ENCODE results near the gene MEGF9. TPM values are rescaled to one million over a fixed set of nuclear protein-coding genes. Genes with fewer than 3 reads are reported as not detected.

MEGF9 gene
- total RNA-seq, 1 donor from 2014 or later, result 4.7 TPM

DNA sequence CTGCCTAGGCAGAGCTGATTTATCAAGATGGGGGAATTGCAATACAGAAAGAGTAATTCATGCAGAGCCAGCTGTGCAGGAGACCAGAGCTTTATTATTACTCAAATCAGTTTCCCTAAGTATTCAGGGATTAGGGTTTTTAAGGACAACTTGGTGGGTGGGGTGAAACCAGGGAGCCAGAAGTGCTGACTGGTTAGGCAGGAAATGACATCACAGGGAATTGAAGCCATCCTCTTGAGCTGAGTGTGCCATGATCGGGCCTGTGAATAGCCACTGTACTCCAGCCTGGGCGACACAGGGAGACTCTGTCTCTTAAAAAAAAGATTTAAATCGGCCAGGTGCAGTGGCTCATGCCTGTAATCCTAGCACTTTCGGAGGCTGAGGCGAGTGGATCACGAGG, 89.0 kb downstream of the MEGF9 start:
- Histone ChIP-seq H3K4me3 (ENCODE audit: low read depth, low read length) (no peak overlapping the region), H3K36me3 (ENCODE audit: control insufficient read depth, insufficient read depth, low read length) (no peaks in the 10 kb centered on the region), H3K27me3 (ENCODE audit: control insufficient read depth, insufficient read depth, low read length) (no peaks in the 10 kb centered on the region)
- DNase-seq (ENCODE audit: low read depth) (peak; percentile 61), FAIRE-seq (no peak)
- TF ChIP-seq, protein P1, sequence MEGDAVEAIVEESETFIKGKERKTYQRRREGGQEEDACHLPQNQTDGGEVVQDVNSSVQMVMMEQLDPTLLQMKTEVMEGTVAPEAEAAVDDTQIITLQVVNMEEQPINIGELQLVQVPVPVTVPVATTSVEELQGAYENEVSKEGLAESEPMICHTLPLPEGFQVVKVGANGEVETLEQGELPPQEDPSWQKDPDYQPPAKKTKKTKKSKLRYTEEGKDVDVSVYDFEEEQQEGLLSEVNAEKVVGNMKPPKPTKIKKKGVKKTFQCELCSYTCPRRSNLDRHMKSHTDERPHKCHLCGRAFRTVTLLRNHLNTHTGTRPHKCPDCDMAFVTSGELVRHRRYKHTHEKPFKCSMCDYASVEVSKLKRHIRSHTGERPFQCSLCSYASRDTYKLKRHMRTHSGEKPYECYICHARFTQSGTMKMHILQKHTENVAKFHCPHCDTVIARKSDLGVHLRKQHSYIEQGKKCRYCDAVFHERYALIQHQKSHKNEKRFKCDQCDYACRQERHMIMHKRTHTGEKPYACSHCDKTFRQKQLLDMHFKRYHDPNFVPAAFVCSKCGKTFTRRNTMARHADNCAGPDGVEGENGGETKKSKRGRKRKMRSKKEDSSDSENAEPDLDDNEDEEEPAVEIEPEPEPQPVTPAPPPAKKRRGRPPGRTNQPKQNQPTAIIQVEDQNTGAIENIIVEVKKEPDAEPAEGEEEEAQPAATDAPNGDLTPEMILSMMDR (IDR thresholded peaks at IDR 0.05; ENCODE audit: insufficient read depth, low read length, severe bottlenecking), result no peak

GRCh38 chr9:120622790-120623189, 91.5 kb downstream of the MEGF9 start:
- H3K4me3 ChIP-seq (ENCODE audit: low read depth, low read length), result no peak overlapping the region
- no peaks in the 10 kb centered on the region for H3K36me3 ChIP-seq (ENCODE audit: control insufficient read depth, insufficient read depth, low read length)
- FAIRE-seq, result no peak
- no peak for DNase-seq (ENCODE audit: low read depth)
- no peaks in the 10 kb centered on the region for H3K27me3 ChIP-seq (ENCODE audit: control insufficient read depth, insufficient read depth, low read length)
- TF ChIP-seq, protein P1 (IDR thresholded peaks at IDR 0.05; ENCODE audit: insufficient read depth, low read length, severe bottlenecking), result no peak

- Histone ChIP-seq H3K27me3 (ENCODE audit: control insufficient read depth, insufficient read depth, low read length) (no peaks in the 10 kb centered on the region), H3K4me3 (ENCODE audit: low read depth, low read length) (no peak overlapping the region), H3K36me3 (ENCODE audit: control insufficient read depth, insufficient read depth, low read length) (no peaks in the 10 kb centered on the region)
- no peak for DNase-seq (ENCODE audit: low read depth)
- FAIRE-seq, result no peak
- TF ChIP-seq, protein P1 (IDR thresholded peaks at IDR 0.05; ENCODE audit: insufficient read depth, low read length, severe bottlenecking), result no peak
Observed at GRCh38 chr9:120621941-120622340, 92.3 kb downstream of the MEGF9 start.

DNA sequence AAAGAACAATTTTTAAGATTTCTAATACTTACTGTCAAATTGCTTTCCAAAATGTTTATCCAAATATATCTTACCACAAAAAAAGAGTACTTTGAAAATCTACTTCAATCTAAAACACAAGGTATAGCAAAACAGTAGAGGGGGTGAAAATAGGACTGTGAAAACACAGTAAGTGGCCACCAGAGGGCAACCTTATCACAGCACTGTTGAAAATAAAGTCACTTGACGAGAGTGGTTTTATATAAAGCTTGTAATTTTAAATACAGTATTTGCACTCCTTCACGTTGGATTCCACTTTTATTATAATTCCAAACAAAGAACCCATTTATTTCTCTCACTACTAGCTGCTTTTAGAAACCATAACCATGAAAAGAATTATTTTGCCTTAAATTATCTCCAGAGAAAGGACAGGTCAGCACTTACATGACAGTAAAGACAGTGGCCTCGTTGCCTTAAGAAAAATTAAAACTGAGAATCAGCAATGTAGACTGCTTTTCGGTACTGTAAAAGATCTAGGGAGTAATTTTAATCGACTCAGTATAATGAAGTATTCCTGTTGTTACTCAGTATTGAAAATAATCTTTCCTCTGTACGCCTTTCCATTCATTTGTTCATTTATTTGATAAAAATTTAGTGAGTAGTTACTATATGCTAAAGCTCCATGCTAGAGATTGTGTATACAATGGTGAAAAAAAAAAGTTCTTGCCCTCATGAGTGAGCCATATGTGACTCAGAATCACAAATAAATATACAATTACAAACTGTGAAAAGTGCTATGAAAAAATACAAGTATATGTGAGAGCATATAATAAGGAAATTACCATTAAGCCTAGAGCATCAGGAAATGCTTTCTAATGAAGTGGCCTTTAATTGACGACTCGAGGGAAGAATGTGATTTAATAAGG, 94.3 kb downstream of the MEGF9 start:
- DNase-seq (ENCODE audit: low read depth) (peak; percentile 70), FAIRE-seq (no peak)

GRCh38 chr9:120616966-120617935, 97.0 kb downstream of the MEGF9 start:
- no peak for DNase-seq (ENCODE audit: low read depth)
- FAIRE-seq, result no peak
- no peak overlapping the region for H3K4me3 ChIP-seq (ENCODE audit: low read depth, low read length)
- TF ChIP-seq, protein P1 (IDR thresholded peaks at IDR 0.05; ENCODE audit: insufficient read depth, low read length, severe bottlenecking), result no peak
- no peaks in the 10 kb centered on the region for H3K27me3 ChIP-seq (ENCODE audit: control insufficient read depth, insufficient read depth, low read length)
- H3K36me3 ChIP-seq (ENCODE audit: control insufficient read depth, insufficient read depth, low read length), result peaks cover 2% of the 10 kb centered on the region

More for the DNA sequence above, 94.3 kb downstream of the MEGF9 start:
- TF ChIP-seq, protein P1 (IDR thresholded peaks at IDR 0.05; ENCODE audit: insufficient read depth, low read length, severe bottlenecking), result peak; percentile 59
- H3K27me3 ChIP-seq (ENCODE audit: control insufficient read depth, insufficient read depth, low read length), result no peaks in the 10 kb centered on the region
- no peak overlapping the region for H3K4me3 ChIP-seq (ENCODE audit: low read depth, low read length)
- peaks cover under 1% of the 10 kb centered on the region for H3K36me3 ChIP-seq (ENCODE audit: control insufficient read depth, insufficient read depth, low read length)

All from bronchial epithelial cell (primary cell).